GM18519 (cell line): ENCODE results near the gene PTPRF.
"Not testable (repeated sequence)": the region's sequence is repeated elsewhere in the genome, so short reads cannot be mapped to it uniquely, and the experiment has no call there.

Experiments
- ATAC-seq: cut with Tn5 transposase; IDR thresholded peaks from one replicate; pipeline ENCODE4 v1.9.1; 2021; ENCODE audit warnings: mild to moderate bottlenecking, moderate library complexity; ENCODE audit not compliant: unreplicated experiment, low FRiP score

PTPRF gene

DNA sequence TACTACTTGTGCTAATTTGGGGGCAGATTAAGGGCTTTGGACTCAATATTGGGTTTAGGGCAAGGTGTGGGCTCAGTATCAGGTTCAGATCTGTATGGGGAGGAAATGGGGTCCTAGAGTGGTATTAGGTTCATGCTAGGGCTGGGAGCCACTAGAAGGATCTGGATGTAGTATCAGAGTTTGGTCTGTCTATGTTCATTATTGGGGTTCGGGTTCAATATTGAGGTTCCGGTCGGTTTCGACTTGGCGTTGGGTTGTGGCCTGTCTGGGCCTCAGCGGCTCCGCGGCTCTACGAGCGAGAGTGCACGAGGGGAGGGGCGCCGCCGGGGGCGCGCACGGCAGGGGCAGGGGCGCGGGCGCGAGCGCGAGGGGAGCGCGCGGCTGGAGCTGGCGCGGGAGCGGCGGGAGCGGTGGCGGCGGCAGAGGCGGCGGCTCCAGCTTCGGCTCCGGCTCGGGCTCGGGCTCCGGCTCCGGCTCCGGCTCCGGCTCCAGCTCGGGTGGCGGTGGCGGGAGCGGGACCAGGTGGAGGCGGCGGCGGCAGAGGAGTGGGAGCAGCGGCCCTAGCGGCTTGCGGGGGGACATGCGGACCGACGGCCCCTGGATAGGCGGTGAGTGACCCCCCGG lies at the start of gene PTPRF:
Gene PTPRF (plus strand): TSS at position 401 of the 624 bp plus-strand sequence. CDS start 14,193 bp downstream, outside the sequence.
- ATAC-seq: no peak

GRCh38 chr1:43481491-43481890 lies 49.2 kb upstream of the PTPRF start:
- ATAC-seq: no peak

DNA sequence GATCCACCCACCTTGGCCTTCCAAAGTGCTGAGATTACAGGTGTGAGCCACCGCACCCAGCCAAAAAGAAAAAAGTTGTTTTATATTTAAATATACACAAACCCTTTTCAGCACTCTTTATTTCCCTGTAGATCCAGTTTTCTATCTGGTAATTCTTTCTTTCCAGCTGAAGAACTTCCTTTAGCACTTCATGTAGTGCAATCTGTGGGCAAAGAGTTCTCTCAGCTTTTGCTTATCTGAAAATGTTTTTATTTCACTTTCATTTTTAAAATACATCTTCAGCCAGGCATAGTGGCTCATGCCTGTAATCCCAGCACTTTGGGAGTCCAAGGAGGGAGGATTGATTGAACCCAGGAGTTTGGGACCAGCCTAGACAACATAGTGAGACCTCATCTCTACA lies 48.5 kb upstream of the PTPRF start:
- no peak for ATAC-seq

- ATAC-seq: no peak
Observed at GRCh38 chr1:43484367-43484766, 46.3 kb upstream of the PTPRF start.

DNA sequence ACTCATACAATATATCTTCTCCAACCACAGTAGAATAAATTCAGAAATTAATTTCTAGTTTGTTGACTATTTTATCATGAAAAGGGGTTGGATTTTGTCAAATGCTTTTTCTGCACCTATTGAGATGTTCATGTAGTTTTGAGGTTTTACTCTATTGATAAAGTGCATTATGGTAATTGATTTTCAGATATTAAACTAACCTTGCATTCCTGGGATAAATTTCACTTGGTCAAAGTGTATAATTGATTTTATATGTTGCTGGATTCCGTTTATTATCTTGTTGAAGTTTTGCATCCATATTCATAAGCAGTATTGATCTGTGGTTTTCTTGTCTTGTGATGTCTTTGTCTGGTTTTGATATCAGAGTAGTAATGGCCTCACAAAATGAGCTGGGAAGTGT lies 42.5 kb upstream of the PTPRF start:
- no peak for ATAC-seq

GRCh38 chr1:43491061-43491460 lies 39.6 kb upstream of the PTPRF start:
- ATAC-seq: no peak

DNA sequence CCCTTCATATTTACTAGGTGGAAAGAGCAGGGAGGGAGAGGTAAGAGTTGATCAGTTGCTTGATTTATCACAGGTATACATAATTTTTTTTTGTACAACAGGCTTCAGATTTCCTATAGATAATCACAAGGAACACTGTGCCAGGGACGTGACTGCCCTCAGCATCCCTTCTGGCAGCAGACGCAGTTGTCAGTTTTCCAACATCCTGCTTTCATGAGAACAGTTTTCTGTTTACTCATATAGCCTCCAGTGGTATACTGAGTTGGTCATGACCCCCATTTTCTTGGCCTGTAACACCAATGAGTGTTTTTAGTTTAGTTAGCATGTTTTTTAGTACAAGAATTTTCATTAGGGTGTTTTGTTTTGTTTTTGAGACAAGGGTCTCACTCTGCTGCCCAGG lies 37.9 kb upstream of the PTPRF start:
- no peak for ATAC-seq

DNA sequence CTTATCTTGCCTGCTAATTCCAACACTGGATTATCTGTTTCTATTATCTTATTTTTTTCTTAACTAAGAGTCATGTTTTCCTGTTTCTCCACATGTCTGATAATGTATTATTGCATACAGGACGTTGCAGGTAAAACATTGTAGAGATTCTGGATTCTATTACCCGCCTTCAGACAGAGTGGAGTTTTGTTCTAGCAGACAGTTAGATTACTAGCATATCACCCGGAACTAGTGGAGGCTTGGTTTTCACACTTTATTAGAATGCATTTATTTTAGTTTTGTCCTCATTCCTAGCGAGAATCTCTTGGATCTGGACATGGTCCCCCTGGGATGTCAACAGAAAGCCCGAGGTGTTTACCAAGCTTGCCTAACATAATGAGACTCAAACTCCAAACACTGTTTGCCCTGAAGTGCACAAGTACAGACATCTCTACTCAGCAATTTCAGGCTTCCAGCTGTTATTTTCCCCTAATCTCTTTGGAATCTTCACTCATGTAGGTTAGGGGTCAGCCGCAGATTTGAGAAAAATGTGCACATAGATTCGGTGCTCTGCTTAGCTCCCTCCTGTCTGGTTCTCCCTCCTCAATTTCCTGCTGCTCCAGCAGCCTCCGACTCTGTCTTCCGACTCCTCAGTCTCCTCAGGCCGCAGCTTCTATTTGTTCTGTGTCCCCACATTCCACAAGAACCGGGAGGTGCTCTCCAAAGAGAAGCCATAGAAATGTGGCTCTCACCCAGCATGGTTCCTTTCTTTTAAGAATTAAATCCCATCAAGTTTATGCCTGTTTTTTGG lies 36.8 kb upstream of the PTPRF start:
- no peak for ATAC-seq

GRCh38 chr1:43495204-43495603 lies 35.5 kb upstream of the PTPRF start:
- ATAC-seq: no peak

GRCh38 chr1:43499898-43500297 lies 30.8 kb upstream of the PTPRF start:
- ATAC-seq: no peak

DNA sequence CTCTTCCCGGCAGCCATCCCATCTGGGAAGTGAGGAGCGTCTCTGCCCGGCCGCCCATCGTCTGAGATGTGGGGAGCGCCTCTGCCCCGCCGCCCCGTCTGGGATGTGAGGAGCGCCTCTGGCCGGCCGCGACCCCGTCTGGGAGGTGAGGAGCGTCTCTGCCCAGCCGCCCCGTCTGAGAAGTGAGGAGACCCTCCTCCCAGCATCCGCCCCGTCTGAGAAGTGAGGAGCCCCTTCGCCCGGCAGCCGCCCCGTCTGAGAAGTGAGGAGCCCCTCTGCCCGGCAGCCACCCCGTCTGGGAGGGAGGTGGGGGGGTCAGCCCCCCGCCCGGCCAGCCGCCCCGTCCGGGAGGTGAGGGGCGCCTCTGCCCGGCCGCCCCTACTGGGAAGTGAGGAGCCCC lies 28.9 kb upstream of the PTPRF start:
- not testable (repeated sequence) for ATAC-seq

DNA sequence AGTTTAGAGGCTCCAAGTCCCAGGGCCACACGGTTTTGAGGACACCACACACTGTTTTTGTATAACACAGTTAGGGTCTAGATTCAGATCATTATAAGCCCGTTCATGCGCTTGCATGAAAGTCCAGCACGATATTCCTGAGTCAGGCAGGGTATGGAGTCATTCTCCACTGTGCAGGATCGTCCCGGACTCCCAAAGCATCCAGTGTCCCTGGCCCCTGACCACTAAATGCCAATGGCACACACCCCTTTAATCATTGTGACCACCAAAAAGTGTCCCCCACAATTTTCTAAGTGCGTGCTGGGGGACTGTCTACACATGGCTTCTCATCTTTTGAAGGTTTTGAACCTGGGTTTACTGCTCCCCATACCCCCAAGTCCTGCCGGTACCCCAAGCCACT lies 27.1 kb upstream of the PTPRF start:
- ATAC-seq: no peak

DNA sequence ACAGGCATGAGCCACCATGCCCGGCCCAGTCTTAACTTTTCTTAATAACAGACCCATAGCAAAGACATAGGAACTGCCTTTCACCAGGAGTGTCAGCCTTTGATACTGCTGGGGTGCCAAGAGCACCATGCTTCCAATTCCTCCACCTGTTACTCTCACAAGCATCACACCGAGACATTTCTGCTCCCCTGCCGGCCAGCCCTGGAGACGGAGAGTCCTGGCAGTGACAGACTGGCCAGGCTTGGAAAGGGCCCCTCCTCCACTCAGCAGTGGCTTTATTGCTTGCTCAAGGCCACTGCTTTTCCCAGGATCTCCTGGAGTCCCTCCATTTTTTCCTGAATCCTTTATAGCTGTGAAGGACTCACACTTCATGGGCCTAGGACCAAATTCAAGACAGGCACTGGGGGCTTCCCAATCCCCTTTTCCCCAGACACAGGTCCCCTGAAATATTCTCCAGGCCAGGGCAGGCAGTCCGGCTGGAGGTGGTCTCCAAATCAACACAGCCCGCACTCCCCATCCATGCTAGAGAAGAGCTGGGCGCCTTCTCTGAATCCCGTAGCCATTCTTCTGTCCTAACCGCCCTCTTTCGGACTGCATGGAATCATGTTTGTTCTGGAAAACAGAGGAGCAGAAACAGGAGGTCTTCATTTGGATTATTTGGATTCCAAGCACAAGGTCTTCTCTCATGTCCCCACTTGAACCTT lies 25.5 kb upstream of the PTPRF start:
- ATAC-seq: no peak

- no peak for ATAC-seq
Observed at GRCh38 chr1:43506233-43506632, 24.4 kb upstream of the PTPRF start.

- no peak for ATAC-seq
Observed at GRCh38 chr1:43507296-43508295, 23.1 kb upstream of the PTPRF start.

- ATAC-seq: no peak
Observed at GRCh38 chr1:43509007-43509739, 21.5 kb upstream of the PTPRF start.

- no peak for ATAC-seq
Observed at GRCh38 chr1:43509740-43510375, 20.8 kb upstream of the PTPRF start.

- ATAC-seq: no peak
Observed at GRCh38 chr1:43510621-43511020, 20.1 kb upstream of the PTPRF start.

DNA sequence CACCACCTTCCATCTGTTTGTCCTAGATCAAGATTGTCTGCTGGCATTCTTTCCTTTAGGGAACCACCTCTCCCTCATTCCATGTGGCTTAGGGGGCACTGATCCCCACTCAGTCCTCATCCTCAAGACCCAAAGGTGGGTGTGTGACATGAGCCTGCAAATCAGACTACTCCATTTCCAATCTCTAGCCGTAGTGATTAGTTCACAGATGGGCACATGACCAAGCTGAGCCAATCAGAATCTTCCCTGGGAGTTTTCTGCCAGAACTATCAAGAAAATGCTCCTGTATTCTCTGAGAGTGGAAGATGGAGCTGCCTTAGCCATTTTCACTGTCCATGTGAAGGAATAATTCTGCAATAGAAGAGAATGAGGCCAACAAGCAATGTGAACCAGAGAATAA lies 19.3 kb upstream of the PTPRF start:
- ATAC-seq: no peak
